Measurements from ENCODE around the gene HEMGN.
A peak's percentile ranks its signal among the peaks of the same experiment; 100 is the strongest.

HEMGN gene

DNA sequence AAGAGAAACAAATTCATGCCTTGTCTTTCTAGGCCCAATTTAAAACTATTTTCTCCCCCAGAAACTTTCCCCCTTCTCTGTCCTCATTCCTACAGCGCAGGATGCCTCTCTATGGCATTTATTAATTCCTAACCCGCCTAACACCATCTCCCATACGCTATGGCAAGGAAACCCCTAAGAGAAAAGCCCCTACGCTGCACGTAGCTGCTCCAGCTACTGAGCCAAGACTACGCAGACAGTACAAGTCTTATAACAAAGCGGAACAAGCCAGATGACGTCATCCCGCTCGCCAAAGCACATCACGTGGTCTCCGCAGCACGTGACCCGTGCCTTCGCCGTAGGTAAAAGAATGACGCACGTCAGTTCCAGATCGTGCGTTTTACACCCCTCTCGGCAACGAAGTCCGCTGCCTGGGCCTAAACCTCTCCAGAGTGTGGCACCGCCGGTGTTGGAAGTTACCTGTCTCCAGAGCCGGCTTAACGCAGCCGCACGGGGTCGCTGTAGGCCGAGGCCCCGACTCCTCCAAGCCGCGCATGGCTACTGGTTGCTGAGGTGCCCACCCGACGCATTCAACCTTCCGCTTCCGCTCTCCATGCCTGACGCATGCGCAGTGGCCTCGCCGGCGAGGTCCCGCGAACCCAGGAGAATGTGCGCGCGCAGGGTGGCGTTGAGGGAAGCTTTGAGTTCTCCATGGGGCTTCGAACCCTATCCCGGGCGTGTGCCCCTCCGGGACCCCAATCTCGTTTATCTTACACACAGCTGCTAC is 15.8 kb downstream of the HEMGN start, which contains the start of gene TRMO:
Gene TRMO, minus strand, starts transcription at position 542 of the 766 bp plus-strand sequence. Its CDS starts 7 bp downstream, at position 535.
- H3K27ac ChIP-seq: peak within 1 kb of the TSS; percentile 94
- TF ChIP-seq, protein P1, sequence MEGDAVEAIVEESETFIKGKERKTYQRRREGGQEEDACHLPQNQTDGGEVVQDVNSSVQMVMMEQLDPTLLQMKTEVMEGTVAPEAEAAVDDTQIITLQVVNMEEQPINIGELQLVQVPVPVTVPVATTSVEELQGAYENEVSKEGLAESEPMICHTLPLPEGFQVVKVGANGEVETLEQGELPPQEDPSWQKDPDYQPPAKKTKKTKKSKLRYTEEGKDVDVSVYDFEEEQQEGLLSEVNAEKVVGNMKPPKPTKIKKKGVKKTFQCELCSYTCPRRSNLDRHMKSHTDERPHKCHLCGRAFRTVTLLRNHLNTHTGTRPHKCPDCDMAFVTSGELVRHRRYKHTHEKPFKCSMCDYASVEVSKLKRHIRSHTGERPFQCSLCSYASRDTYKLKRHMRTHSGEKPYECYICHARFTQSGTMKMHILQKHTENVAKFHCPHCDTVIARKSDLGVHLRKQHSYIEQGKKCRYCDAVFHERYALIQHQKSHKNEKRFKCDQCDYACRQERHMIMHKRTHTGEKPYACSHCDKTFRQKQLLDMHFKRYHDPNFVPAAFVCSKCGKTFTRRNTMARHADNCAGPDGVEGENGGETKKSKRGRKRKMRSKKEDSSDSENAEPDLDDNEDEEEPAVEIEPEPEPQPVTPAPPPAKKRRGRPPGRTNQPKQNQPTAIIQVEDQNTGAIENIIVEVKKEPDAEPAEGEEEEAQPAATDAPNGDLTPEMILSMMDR (conservative IDR thresholded peaks at IDR 0.05): peak; percentile 82

DNA sequence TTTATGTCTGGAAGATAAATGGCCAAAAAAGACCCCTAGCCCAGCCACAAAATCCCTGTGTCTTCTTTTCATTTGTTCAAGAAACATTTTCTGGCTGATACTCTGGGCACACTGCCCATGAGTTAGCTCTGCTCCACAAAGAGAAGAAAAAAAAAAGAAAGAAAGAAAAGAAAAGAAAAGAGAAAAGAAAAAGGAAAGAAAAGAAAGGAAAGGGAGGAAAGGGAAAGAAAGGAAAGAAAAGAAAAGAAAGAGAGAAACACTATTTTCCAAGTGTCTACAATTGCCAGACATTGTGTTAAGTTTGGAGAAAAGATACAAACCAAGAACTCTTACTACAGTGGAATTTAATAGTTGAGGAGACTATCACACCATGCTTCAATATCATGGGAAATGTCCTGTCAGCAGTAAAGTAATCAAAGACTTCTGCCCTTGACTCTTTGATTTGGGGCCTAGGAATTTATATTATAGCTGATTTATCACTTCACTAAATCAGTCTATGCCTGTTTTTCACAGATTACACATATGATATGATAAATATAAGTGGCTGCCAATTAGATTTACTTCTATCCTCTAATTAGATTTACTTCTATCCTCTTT is 18.7 kb downstream of the HEMGN start:
- TF ChIP-seq, protein P1 (conservative IDR thresholded peaks at IDR 0.05): no peak
- H3K27ac ChIP-seq: 0 out of 2 replicates have a peak overlapping the region, but pooled peaks have one; percentile 4

DNA sequence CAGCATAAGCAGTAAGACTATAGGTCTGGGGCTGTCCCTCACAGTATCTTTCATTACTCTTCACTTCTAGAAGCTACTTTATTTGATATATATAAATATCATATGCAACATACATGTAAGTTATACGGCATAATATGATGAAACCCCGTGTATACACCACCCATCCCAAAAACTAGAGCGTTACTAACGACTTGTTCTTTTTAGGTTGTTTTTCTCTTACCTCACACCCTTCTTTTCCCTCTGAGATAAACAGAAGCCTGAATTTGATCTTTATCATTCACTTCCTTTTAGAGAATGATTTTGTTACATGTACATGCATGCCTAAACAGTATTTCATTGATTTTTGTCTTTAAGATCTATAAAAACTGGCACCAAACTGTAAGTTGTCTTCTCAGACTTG is 19.4 kb downstream of the HEMGN start:
- TF ChIP-seq, protein P1 (conservative IDR thresholded peaks at IDR 0.05): no peak
- H3K27ac ChIP-seq: 0 out of 2 replicates have a peak overlapping the region, but pooled peaks have one; percentile 4

DNA sequence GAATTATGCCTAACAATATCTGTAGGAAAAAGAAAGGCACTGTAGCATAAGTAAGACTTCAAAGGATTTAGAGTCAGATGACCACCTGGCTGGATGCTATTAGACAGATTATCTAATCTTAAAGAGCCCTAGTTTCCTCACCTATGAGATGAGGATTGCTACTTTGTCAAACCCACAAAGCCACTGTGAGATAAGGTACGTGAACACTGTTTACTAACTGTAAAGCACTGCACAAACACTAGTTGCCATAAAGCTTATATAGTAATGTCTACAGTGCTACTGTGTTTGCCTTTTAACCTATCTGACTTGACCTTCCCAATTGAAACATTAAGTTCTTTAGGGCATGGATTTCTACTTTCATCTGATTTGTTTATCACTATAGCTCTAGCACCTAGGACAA is 26.0 kb downstream of the HEMGN start:
- TF ChIP-seq, protein P1 (conservative IDR thresholded peaks at IDR 0.05): no peak

DNA sequence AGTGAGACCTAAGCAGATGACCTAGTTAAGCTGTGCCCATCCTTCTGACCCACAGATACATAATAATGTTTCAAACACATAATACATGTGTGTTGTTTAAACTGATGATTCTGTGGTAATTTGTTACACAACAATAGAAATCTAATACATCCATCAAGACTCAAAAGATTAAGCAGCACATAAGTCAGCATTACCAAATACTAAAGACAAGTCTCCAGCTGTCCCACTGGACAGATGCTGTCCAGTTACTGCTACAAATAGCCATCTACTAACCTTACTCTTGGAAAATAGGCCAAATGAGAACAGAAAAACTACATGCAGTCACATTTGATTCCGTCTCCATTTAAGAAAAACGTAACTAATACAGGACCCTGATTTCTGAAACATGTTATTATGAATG is 26.4 kb downstream of the HEMGN start:
- TF ChIP-seq, protein P1 (conservative IDR thresholded peaks at IDR 0.05): no peak
- H3K27ac ChIP-seq: no peak overlapping the region

More for the DNA sequence above, 26.0 kb downstream of the HEMGN start:
- H3K27ac ChIP-seq: no peak overlapping the region

DNA sequence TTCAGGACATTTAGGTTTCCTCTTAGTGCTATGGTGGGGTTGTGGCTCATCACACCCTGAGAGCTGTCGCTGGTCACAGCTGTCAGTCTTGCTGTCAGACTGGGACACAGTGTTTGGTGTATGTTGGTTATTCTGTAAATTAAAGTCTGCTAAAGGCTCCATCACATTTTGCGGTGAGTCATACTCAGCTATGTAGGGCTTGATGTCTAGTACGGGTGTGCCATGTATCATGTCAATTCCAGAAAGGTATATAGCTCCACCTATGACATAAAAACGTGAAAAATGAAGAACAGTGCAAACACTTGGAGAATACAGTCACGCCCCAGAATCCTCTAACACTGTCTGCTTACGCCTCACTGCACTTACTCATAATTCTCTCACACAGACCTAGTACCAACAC is 27.6 kb downstream of the HEMGN start:
- no peak overlapping the region for H3K27ac ChIP-seq
- TF ChIP-seq, protein P1 (conservative IDR thresholded peaks at IDR 0.05): no peak

DNA sequence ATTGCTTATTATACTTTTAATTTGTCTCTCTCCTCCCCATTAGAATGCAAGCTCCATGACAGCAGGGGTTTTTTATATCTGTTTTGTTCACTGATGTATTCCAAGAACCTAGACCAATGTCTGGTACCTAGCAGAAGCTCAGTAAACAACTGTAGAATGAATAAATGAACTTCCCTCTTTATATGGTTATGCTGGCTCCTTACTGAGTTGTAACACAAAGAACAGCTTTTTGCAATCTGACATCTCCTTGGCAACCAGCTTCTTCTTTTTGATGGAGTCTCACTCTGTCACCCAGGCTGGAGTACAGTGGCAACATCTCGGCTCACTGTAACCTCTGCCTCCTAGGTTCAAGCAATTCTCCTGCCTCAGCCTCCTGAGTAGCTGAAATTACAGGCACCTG is 29.3 kb downstream of the HEMGN start:
- no peak overlapping the region for H3K27ac ChIP-seq
- TF ChIP-seq, protein P1 (conservative IDR thresholded peaks at IDR 0.05): no peak
